DMS53 treated with DMSO at 0.1 percent for 48 hours (cell line): ENCODE measurements around the gene MCTS1.
"Not testable (repeated sequence)": the region's sequence is repeated elsewhere in the genome, so short reads cannot be mapped to it uniquely, and the experiment has no call there.

Source experiments
- DNase-seq: peaks from one replicate; lab custom pipeline; 2025; ENCODE audit not compliant: unreplicated experiment; lab: John Stamatoyannopoulos, UW

MCTS1 gene, protein sequence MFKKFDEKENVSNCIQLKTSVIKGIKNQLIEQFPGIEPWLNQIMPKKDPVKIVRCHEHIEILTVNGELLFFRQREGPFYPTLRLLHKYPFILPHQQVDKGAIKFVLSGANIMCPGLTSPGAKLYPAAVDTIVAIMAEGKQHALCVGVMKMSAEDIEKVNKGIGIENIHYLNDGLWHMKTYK

DNA sequence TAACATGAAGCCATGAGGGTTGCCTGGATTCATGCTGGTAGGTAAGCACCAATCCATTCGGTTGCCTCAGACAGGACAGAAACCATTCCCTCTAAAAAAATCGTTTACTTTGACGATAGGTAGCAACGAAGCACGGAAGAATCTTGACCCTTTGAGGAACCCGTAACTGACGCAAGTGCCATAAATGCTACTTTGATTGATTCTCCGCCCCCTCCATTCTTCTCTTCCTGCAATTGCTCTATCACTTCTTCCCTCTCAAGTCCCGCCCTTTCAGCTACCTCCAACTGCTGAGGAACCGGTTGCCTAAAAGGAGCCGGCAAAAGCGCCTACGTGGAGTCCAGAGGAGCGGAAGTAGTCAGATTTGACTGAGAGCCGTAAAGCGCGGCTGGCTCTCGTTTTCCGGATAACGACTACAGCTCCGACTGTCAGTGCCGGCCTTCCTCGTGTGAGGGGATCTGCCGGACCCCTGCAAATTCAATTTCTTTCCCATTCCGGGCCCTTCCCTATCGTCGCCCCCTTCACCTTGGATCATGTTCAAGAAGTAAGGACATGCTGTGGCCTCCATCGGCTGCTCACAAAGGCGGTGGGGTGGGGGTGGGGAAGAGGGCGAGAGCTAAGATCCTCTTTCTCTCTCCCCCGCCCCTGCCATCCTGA, at the start of gene MCTS1:
Gene MCTS1, plus strand, starts transcription at position 395 of the 654 bp plus-strand sequence. Its CDS starts 136 bp downstream, at position 531.
- DNase-seq, result peak; percentile 94

- DNase-seq, result no peak
These were observed 47.6 kb upstream of the MCTS1 start for GRCh38 chrX:120556251-120556650.

- peak; percentile 23 for DNase-seq
These were observed 44.1 kb upstream of the MCTS1 start for GRCh38 chrX:120559804-120560203.

DNA sequence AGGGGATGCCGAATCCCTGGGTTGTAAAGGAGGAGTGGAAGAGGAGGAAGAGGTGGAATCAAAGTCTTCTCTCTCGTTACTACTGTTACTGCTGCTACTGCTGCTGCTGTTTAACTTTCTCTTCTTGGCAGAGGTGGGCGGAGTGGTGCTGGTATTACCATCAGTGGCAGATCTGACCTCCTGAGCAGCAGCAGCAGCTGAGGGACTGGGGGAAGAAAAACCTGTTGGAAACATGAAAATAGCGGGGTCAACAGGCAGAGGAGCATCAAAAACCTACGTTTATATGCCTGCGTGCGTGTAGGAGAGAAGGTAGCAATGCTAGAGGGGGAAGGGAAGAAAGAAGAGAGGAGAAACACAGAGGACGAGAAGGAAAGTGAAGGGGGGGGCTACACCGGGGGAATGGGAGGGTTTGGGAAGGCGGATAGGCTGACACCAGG, 43.5 kb upstream of the MCTS1 start:
- DNase-seq, result peak; percentile 51

DNA sequence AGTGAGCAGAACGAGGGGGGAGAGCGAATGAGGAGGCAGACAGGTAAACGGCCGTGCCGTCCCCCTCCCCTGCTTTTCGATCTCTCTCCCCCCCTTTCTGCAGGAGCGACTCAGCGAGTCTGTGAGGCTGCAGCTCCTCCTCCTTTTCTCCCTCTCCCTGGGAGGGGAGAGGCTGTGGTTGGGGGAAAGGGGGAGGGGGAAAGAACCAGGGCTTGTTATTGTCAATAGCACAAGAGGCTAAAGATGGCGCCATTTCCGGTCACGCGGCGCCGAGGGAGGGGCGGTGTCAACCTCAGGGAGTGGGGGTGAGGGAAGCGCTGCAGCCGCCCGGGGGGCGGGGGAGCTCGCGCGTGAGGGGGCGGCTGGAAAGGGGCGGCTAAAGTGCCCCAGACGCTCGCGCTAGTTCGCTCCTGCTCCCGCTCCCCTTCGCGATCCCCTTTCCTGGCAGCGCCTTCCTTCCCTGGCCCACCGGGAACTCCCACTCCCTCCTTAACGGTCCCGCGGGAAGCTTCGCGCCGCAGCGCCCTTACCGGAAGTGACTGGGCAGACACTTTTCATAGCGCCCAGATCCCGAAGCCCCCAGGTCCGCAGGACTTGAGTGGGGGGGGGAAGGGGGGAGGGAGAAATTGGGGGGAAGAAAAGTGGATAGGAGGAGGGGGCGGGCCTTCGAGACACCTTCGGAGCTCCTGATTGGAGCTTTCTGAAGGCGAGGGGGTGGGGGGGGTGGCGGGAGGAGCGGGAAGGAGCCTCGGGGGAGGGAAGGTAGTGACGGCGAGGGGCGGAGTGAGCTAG, 42.9 kb upstream of the MCTS1 start, which contains the start of gene CUL4B:
Gene CUL4B, minus strand, starts transcription at position 121 of the 792 bp plus-strand sequence. CDS start 324 bp downstream, outside the sequence.
- peak; percentile 71 for DNase-seq

- no peak for DNase-seq
These were observed 42.0 kb upstream of the MCTS1 start for GRCh38 chrX:120561634-120562568.

- DNase-seq, result no peak
These were observed 41.4 kb upstream of the MCTS1 start for GRCh38 chrX:120562569-120562926.

DNA sequence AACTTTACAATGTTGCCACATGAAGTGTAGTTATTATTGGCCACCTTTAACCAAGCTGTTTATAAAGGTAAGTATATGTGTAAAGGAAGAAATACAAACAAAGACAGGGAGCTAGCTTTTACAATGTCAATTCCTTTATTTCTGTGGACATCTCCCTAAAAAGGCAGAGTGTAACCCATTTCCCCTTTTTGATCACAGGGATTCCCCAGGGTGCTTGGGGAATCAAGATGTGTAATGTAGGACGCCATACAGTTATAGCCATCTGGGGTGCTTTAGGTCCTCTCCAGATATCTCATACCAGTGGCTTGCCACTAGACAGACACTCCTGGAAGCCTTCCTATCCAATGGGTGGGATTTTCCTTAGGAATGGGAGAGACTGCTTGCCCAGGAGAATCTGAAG, 39.0 kb upstream of the MCTS1 start:
- DNase-seq, result no peak

- DNase-seq, result no peak
These were observed 37.1 kb upstream of the MCTS1 start for GRCh38 chrX:120566817-120567216.

DNA sequence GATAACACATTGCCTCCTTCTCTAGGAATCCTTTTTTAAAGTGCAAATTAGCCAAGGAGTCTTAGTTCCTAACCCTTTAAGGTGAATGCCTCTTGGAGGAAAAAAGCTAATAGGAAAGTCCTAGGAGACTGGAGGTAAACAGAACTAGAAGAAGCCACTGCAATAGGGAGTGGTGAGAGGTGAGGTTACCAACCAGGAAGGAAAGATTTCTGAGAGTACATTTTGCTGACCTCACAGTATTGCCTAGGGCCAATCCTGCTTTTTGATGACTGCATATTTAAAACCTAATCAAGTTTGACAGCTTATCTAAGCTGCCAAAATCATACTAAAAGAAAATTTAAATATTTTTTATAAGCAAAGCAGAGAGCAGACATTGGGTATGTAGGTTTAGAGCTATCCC, 35.9 kb upstream of the MCTS1 start:
- no peak for DNase-seq

- no peak for DNase-seq
These were observed 35.3 kb upstream of the MCTS1 start for GRCh38 chrX:120568609-120569008.

DNA sequence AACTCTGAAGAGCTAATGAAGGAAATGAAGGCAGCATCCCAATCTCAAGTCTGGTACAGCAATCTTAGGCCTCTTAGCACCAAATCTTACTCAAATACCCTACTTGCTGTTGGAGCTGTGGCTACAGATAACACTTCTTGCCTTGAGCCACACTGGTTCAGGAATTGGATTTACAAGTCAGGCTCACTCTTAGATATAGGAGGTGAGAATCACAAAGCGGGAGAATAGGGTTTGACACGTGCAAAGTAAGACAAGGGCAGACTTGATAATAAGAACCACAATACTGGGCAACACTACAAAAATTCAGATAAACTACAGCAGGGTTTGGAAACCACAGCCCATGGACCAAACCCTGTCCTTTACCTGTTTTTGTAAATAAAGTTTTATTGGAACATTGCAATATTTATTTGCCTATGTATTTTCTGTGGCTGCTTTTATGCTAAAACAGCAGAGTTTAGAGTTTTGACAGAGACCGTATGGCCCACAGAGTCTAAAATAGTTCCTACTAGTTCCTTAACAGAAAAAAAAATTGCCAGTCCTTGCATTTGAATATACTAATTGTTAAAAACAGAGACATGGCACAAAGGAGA, 33.8 kb upstream of the MCTS1 start:
- no peak for DNase-seq

- DNase-seq, result not testable (repeated sequence)
These were observed 30.1 kb upstream of the MCTS1 start for GRCh38 chrX:120573806-120574205.

GRCh38 chrX:120575379-120576114, 28.4 kb upstream of the MCTS1 start:
- no peak for DNase-seq

- DNase-seq, result no peak
These were observed 18.2 kb upstream of the MCTS1 start for GRCh38 chrX:120585702-120586101.

DNA sequence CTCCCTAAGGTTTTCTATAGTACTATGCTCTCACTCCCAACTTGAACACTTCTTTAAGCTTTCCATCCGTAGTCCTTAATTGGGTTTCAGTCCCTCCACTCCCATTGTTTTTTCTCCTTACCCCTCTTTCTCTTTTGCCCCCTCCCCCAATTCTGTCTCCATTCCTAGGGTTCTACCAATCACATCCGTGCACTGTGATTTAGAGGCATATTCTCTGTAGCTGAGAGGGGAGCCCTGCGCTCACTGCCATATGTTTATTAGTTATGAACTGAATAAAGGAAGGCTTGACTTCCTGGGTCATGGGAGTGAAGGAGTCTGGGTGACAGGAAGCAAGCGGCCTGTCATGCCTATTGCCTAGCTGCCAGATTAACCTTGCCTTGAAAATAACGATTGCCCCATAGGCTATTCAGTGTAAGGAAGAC, 471 bp downstream of the MCTS1 start:
- peak; percentile 0 for DNase-seq

- DNase-seq, result no peak
These were observed 8.2 kb downstream of the MCTS1 start for GRCh38 chrX:120612086-120612485.

DNA sequence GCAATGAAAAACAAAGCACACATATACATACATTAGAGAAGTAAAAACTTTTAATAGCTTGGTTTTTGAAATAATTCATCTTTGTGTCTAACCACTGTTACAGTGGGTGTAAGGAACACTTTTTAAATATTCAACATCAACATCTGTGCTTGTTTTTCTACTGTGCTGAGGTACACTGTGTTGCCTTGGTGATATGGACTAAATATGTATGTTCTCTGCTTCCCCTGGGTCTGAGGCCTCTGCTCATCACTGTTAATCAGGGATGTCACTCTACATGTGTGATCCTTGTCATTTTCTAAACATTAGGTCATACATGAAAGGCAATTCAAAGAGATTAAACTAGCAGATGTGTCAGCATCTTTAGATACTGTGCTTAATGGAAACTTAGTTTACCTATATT, 10.9 kb downstream of the MCTS1 start:
- DNase-seq, result no peak

DNA sequence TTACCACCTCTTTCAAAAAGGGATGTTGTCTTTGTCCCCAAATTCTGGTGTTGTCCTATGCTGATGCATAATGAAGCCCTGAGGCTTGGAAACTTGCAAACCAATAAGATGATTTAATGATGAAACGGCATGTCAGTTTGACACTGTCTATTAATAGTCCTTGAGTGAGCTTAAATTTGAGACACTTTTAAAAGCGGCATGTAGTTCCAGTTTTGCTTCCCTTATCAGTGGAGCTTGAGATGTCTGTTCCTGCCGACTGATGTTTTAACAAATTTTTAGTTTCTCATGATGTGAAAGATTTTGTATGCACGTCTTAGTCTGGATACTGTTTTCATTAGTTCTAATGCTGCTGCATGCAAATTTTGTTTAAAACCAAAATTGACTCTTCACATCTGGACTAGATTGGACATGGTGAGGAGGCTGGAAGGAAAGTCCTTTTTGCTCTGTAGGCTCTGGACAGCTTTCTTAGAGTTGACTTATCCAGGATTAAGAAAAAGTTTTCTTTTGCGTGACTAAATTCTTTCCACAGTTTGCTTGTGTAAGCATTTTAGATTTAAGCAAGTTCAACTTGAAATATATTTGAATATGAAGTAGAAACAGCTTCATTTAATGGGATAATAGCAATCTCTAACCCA, 14.2 kb downstream of the MCTS1 start:
- DNase-seq, result no peak
